HUES64 (cell line): ENCODE data around the gene TSSK6. TPM values are rescaled to one million over a fixed set of nuclear protein-coding genes. Genes with fewer than 3 reads are reported as not detected.

ENCODE experiments used
- H3K27ac ChIP-seq: 2 replicates; pipeline ENCODE4 v1.7.0; 2013; ENCODE audit warnings: low read depth, low read length, inconsistent platforms
- H3K27me3 ChIP-seq: 2 replicates; pipeline ENCODE4 v1.6.1; 2013; ENCODE audit warnings: mild to moderate bottlenecking, low read length; ENCODE audit not compliant: insufficient read depth
- H3K36me3 ChIP-seq: 2 replicates; pipeline ENCODE4 v1.6.1; 2013; ENCODE audit warnings: mild to moderate bottlenecking, low read length; ENCODE audit not compliant: insufficient read depth
- H3K4me1 ChIP-seq: 2 replicates; pipeline ENCODE4 v1.6.1; 2013; ENCODE audit warnings: mild to moderate bottlenecking, low read length, moderate library complexity; ENCODE audit not compliant: insufficient read depth
- H3K4me3 ChIP-seq: 2 replicates; pipeline ENCODE4 v1.5.1; 2013; ENCODE audit warnings: mild to moderate bottlenecking, low read length, moderate library complexity
- H3K9ac ChIP-seq: 2 replicates; pipeline ENCODE4 v1.6.1; 2013; ENCODE audit warnings: mild to moderate bottlenecking, low read depth, low read length
- H3K9me3 ChIP-seq: 2 replicates; pipeline ENCODE4 v1.6.1; 2013; ENCODE audit warnings: low read depth, low read length; ENCODE audit not compliant: insufficient read depth
- WGBS: fragments of 150-250, 120-280 bp; methylation state at CpG from one replicate; pipeline ENCODE4 v1.1.7; 2013; ENCODE audit warnings: missing lambda C conversion rate; 5-methylcytosine and 5-hydroxymethylcytosine counted together
- polyA plus RNA-seq, 2 experiments: library from polyadenylated mRNA; stranded (reverse); fragments of 50-300 nt; gene quantifications; one replicate each; pipeline ENCODE4 v1.2.3, GENCODE V29; 2013

The TSSK6 gene
- 1.4 TPM for polyA plus RNA-seq (2013, experiment 1 of 2)
- polyA plus RNA-seq (2013, experiment 2 of 2): 1.9 TPM

GRCh38 chr19:19514881-19515641 lies at the start of gene TSSK6:
TSSK6 (minus strand) TSS chr19:19515548; CDS start chr19:19515427, 121 bp downstream.
- peak within 1 kb of the TSS; percentile 82 for H3K4me3 ChIP-seq
- H3K9me3 ChIP-seq: no peaks in the 10 kb centered on the region
- peak within 1 kb of the TSS; percentile 67 for H3K9ac ChIP-seq
- H3K4me1 ChIP-seq: no peaks in the 10 kb centered on the region
- peak within 1 kb of the TSS; percentile 61 for H3K27ac ChIP-seq
- no peaks in the 10 kb centered on the region for H3K27me3 ChIP-seq
- H3K36me3 ChIP-seq: peaks cover 15% of the 10 kb centered on the region
- 96% methylated on average over 74 of the region's 74 CpGs for WGBS

- no peak overlapping the region for H3K4me3 ChIP-seq
- no peaks in the 10 kb centered on the region; the same call in 1 of the 2 replicates for H3K36me3 ChIP-seq
- H3K9ac ChIP-seq: no peak overlapping the region
- no peaks in the 10 kb centered on the region for H3K4me1 ChIP-seq
- H3K27ac ChIP-seq: no peak overlapping the region
- WGBS: 91% methylated on average over 17 of the region's 17 CpGs
- H3K9me3 ChIP-seq: no peaks in the 10 kb centered on the region
- no peaks in the 10 kb centered on the region for H3K27me3 ChIP-seq
Observed at GRCh38 chr19:19563348-19563848, 48.0 kb upstream of the TSSK6 start.

- Histone ChIP-seq H3K4me1 (no peaks in the 10 kb centered on the region), H3K9me3 (no peaks in the 10 kb centered on the region), H3K36me3 (no peaks in the 10 kb centered on the region; the same call in 1 of the 2 replicates), H3K9ac (no peak overlapping the region), H3K27me3 (no peaks in the 10 kb centered on the region), H3K27ac (no peak overlapping the region), H3K4me3 (no peak overlapping the region)
- 85% methylated on average over 17 of the region's 17 CpGs for WGBS
Observed at GRCh38 chr19:19562665-19563347, 47.5 kb upstream of the TSSK6 start.

- no peaks in the 10 kb centered on the region for H3K9me3 ChIP-seq
- H3K4me1 ChIP-seq: no peaks in the 10 kb centered on the region
- H3K27ac ChIP-seq: no peak overlapping the region
- H3K9ac ChIP-seq: no peak overlapping the region
- 90% methylated on average over 26 of the region's 26 CpGs for WGBS
- no peaks in the 10 kb centered on the region for H3K27me3 ChIP-seq
- no peaks in the 10 kb centered on the region; the same call in 1 of the 2 replicates for H3K36me3 ChIP-seq
- H3K4me3 ChIP-seq: no peak overlapping the region
Observed at GRCh38 chr19:19561946-19562664, 46.8 kb upstream of the TSSK6 start.

GRCh38 chr19:19559931-19560330 lies 44.6 kb upstream of the TSSK6 start:
- no peaks in the 10 kb centered on the region for H3K4me1 ChIP-seq
- H3K36me3 ChIP-seq: no peaks in the 10 kb centered on the region; the same call in 1 of the 2 replicates
- H3K9ac ChIP-seq: no peak overlapping the region
- no peak overlapping the region for H3K27ac ChIP-seq
- no peaks in the 10 kb centered on the region for H3K27me3 ChIP-seq
- H3K9me3 ChIP-seq: no peaks in the 10 kb centered on the region
- WGBS: 81% methylated on average over 4 of the region's 4 CpGs
- H3K4me3 ChIP-seq: no peak overlapping the region

- H3K4me3 ChIP-seq: no peak overlapping the region
- no peak overlapping the region for H3K9ac ChIP-seq
- H3K27ac ChIP-seq: no peak overlapping the region
- H3K4me1 ChIP-seq: no peaks in the 10 kb centered on the region
- H3K9me3 ChIP-seq: no peaks in the 10 kb centered on the region
- no peaks in the 10 kb centered on the region for H3K36me3 ChIP-seq
- no peaks in the 10 kb centered on the region for H3K27me3 ChIP-seq
- WGBS: 95% methylated on average over 16 of the region's 16 CpGs
Observed at GRCh38 chr19:19558636-19559035, 43.3 kb upstream of the TSSK6 start.

- H3K36me3 ChIP-seq: no peaks in the 10 kb centered on the region
- WGBS: 88% methylated on average over 15 of the region's 15 CpGs
- H3K4me3 ChIP-seq: no peak overlapping the region
- H3K27ac ChIP-seq: no peak overlapping the region
- H3K9me3 ChIP-seq: no peaks in the 10 kb centered on the region
- no peaks in the 10 kb centered on the region for H3K27me3 ChIP-seq
- no peak overlapping the region for H3K9ac ChIP-seq
- H3K4me1 ChIP-seq: no peaks in the 10 kb centered on the region
Observed at GRCh38 chr19:19558055-19558454, 42.7 kb upstream of the TSSK6 start.

- H3K36me3 ChIP-seq: no peaks in the 10 kb centered on the region
- H3K9me3 ChIP-seq: no peaks in the 10 kb centered on the region
- H3K9ac ChIP-seq: no peak overlapping the region
- WGBS: 67% methylated on average over 34 of the region's 34 CpGs
- H3K4me3 ChIP-seq: no peak overlapping the region
- no peak overlapping the region for H3K27ac ChIP-seq
- no peaks in the 10 kb centered on the region for H3K27me3 ChIP-seq
- no peaks in the 10 kb centered on the region for H3K4me1 ChIP-seq
Observed at GRCh38 chr19:19554074-19555023, 39.0 kb upstream of the TSSK6 start.

- 94% methylated on average over 10 of the region's 10 CpGs for WGBS
Observed at GRCh38 chr19:19553670-19554069, 38.3 kb upstream of the TSSK6 start.

GRCh38 chr19:19552798-19553197 lies 37.5 kb upstream of the TSSK6 start:
- no peaks in the 10 kb centered on the region for H3K4me1 ChIP-seq
- H3K9ac ChIP-seq: no peak overlapping the region
- no peaks in the 10 kb centered on the region for H3K9me3 ChIP-seq
- H3K27me3 ChIP-seq: no peaks in the 10 kb centered on the region
- WGBS: 63% methylated on average over 6 of the region's 6 CpGs
- H3K27ac ChIP-seq: no peak overlapping the region
- no peaks in the 10 kb centered on the region for H3K36me3 ChIP-seq
- H3K4me3 ChIP-seq: no peak overlapping the region

More at GRCh38 chr19:19553670-19554069, 38.3 kb upstream of the TSSK6 start:
- no peak overlapping the region for H3K27ac ChIP-seq
- no peaks in the 10 kb centered on the region for H3K36me3 ChIP-seq
- no peaks in the 10 kb centered on the region for H3K27me3 ChIP-seq
- no peaks in the 10 kb centered on the region for H3K9me3 ChIP-seq
- no peak overlapping the region for H3K9ac ChIP-seq
- H3K4me1 ChIP-seq: no peaks in the 10 kb centered on the region
- no peak overlapping the region for H3K4me3 ChIP-seq
